Activated CD8-positive, alpha-beta memory T cell treated with anti-CD3 and anti-CD28 coated beads, Interleukin-2, amount 10 ng/mL, durations not matched to agents 7 days and 5 days (primary cell): ENCODE measurements around the gene MICAL2. TPM values are rescaled to one million over a fixed set of nuclear protein-coding genes. Genes with fewer than 3 reads are reported as not detected.
A peak's percentile ranks its signal among the peaks of the same experiment; 100 is the strongest.

ENCODE experiments used
- ATAC-seq: fragments of 150-1000 bp; cut with Tn5 transposase; one replicate; pipeline ENCODE4 v1.10.0; 2021; ENCODE audit warnings: moderate library complexity
- CTCF ChIA-PET: fragments of 350-600 bp; sonication (Branson Sonifier 250); formaldehyde crosslinking; loops from one replicate; lab custom pipeline; 2021; ENCODE audit warnings: antibody characterized with exemption; lab: Charles Lee
- DNase-seq: peaks from one replicate; pipeline ENCODE4 v3.0.0-alpha.2; 2020
- H3K27ac Mint-ChIP-seq: one replicate; pipeline ENCODE4 v1.8.0; 2021; ENCODE audit warnings: mild to moderate bottlenecking, mixed read lengths
- H3K27me3 Mint-ChIP-seq: one replicate; pipeline ENCODE4 v1.8.0; 2021; ENCODE audit warnings: mixed read lengths
- H3K36me3 Mint-ChIP-seq: one replicate; pipeline ENCODE4 v1.8.0; 2021; ENCODE audit warnings: mild to moderate bottlenecking, mixed read lengths
- H3K4me1 Mint-ChIP-seq: one replicate; pipeline ENCODE4 v1.8.0; 2021; ENCODE audit warnings: mixed read lengths
- H3K4me3 Mint-ChIP-seq: one replicate; pipeline ENCODE4 v1.8.0; 2021; ENCODE audit warnings: mild to moderate bottlenecking, moderate library complexity, mixed read lengths
- H3K9me3 Mint-ChIP-seq: one replicate; pipeline ENCODE4 v1.8.0; 2022; ENCODE audit warnings: low read depth, mixed read lengths
- total RNA-seq, 2 experiments: library from RNA; stranded (reverse); gene quantifications; one replicate each; pipeline ENCODE4 v1.2.3, GENCODE V29; 2021

Gene MICAL2, protein sequence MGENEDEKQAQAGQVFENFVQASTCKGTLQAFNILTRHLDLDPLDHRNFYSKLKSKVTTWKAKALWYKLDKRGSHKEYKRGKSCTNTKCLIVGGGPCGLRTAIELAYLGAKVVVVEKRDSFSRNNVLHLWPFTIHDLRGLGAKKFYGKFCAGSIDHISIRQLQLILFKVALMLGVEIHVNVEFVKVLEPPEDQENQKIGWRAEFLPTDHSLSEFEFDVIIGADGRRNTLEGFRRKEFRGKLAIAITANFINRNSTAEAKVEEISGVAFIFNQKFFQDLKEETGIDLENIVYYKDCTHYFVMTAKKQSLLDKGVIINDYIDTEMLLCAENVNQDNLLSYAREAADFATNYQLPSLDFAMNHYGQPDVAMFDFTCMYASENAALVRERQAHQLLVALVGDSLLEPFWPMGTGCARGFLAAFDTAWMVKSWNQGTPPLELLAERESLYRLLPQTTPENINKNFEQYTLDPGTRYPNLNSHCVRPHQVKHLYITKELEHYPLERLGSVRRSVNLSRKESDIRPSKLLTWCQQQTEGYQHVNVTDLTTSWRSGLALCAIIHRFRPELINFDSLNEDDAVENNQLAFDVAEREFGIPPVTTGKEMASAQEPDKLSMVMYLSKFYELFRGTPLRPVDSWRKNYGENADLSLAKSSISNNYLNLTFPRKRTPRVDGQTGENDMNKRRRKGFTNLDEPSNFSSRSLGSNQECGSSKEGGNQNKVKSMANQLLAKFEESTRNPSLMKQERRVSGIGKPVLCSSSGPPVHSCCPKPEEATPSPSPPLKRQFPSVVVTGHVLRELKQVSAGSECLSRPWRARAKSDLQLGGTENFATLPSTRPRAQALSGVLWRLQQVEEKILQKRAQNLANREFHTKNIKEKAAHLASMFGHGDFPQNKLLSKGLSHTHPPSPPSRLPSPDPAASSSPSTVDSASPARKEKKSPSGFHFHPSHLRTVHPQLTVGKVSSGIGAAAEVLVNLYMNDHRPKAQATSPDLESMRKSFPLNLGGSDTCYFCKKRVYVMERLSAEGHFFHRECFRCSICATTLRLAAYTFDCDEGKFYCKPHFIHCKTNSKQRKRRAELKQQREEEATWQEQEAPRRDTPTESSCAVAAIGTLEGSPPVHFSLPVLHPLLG
- total RNA-seq: 100 to 1,000 TPM; 120 to 168 TPM

GRCh38 chr11:12110201-12110713 is at the start of gene MICAL2:
Gene MICAL2 (plus strand): TSS chr11:12110590. CDS start chr11:12162156, 51,566 bp downstream.
- peak within 1 kb of the TSS; percentile 90 for H3K27ac Mint-ChIP-seq

GRCh38 chr11:12061851-12062560 is 48.4 kb upstream of the MICAL2 start:
- ATAC-seq: peak; percentile 49
- CTCF ChIA-PET: interaction anchor here (1.0 to 3.1 kb wide), 9 partner anchors 9 to 227 kb away, joined by 3 to 10 read pairs (median 4); no protein-coding TSS in a partner anchor
- Mint-ChIP-seq H3K4me3 (no peak overlapping the region), H3K27ac (peak overlapping the region; percentile 11), H3K27me3 (no peaks in the 10 kb centered on the region), H3K4me1 (peaks cover 10% of the 10 kb centered on the region), H3K36me3 (peaks cover 11% of the 10 kb centered on the region), H3K9me3 (peaks cover 7% of the 10 kb centered on the region)
- peak; percentile 42 for DNase-seq

More at GRCh38 chr11:12110201-12110713, at the start of gene MICAL2:
- CTCF ChIA-PET: interaction anchor here (0.7 to 4.1 kb wide), 8 partner anchors 10 to 172 kb away, joined by 3 to 18 read pairs (median 4); no protein-coding TSS in a partner anchor
- no peaks in the 10 kb centered on the region for H3K9me3 Mint-ChIP-seq
- ATAC-seq (peak; percentile 96), DNase-seq (peak; percentile 90)
- H3K27me3 Mint-ChIP-seq: no peaks in the 10 kb centered on the region
- peak within 1 kb of the TSS; percentile 80 for H3K4me3 Mint-ChIP-seq
- H3K4me1 Mint-ChIP-seq: peaks cover 50% of the 10 kb centered on the region
- peaks cover 4% of the 10 kb centered on the region for H3K36me3 Mint-ChIP-seq

DNA sequence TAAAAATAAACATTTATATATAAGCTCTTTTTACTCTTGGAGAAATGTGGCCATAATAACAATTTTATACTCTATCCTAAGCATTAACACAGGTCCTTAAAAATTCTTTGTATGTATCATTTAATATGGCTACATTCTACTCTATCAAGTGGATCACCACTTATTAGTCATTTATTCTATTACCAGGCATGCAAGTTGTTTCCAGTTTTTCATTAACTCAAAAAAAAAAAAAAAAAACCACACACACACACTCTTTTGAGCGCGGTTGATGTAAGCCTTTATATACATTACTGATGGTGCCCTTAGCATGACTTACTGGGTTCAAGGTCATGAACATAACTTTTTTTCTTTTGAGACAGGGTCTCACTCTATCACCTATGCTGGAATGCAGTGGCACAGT is 47.1 kb upstream of the MICAL2 start:
- DNase-seq (no peak), ATAC-seq (no peak)
- H3K27ac Mint-ChIP-seq: no peak overlapping the region
- peaks cover 3% of the 10 kb centered on the region for H3K9me3 Mint-ChIP-seq
- no peak overlapping the region for H3K4me3 Mint-ChIP-seq
- CTCF ChIA-PET: interaction anchor here (0.8 to 3.1 kb wide), 6 partner anchors 10 to 226 kb away, joined by 4 to 10 read pairs (median 4); no protein-coding TSS in a partner anchor
- peaks cover 8% of the 10 kb centered on the region for H3K27me3 Mint-ChIP-seq
- peaks cover 7% of the 10 kb centered on the region for H3K36me3 Mint-ChIP-seq
- H3K4me1 Mint-ChIP-seq: peaks cover 10% of the 10 kb centered on the region

- Mint-ChIP-seq H3K27ac (no peak overlapping the region), H3K9me3 (peaks cover 3% of the 10 kb centered on the region), H3K4me3 (no peak overlapping the region), H3K27me3 (peaks cover 13% of the 10 kb centered on the region), H3K36me3 (peaks cover 7% of the 10 kb centered on the region), H3K4me1 (peaks cover 10% of the 10 kb centered on the region)
- CTCF ChIA-PET: interaction anchor here (0.7 to 2.2 kb wide), 3 partner anchors 14 to 217 kb away, joined by 3 to 5 read pairs (median 4); no protein-coding TSS in a partner anchor
- DNase-seq (no peak), ATAC-seq (no peak)
These were observed 46.0 kb upstream of the MICAL2 start for GRCh38 chr11:12064136-12064953.

GRCh38 chr11:12064954-12065280 is 45.5 kb upstream of the MICAL2 start:
- peaks cover 14% of the 10 kb centered on the region for H3K27me3 Mint-ChIP-seq
- H3K4me3 Mint-ChIP-seq: no peak overlapping the region
- H3K27ac Mint-ChIP-seq: no peak overlapping the region
- DNase-seq: no peak
- H3K4me1 Mint-ChIP-seq: peaks cover 10% of the 10 kb centered on the region
- peaks cover 7% of the 10 kb centered on the region for H3K36me3 Mint-ChIP-seq
- CTCF ChIA-PET: interaction anchor here (0.7 to 2.2 kb wide), 2 partner anchors 20 to 216 kb away, joined by 3 to 5 read pairs; no protein-coding TSS in a partner anchor
- H3K9me3 Mint-ChIP-seq: peaks cover 3% of the 10 kb centered on the region
- no peak for ATAC-seq

DNA sequence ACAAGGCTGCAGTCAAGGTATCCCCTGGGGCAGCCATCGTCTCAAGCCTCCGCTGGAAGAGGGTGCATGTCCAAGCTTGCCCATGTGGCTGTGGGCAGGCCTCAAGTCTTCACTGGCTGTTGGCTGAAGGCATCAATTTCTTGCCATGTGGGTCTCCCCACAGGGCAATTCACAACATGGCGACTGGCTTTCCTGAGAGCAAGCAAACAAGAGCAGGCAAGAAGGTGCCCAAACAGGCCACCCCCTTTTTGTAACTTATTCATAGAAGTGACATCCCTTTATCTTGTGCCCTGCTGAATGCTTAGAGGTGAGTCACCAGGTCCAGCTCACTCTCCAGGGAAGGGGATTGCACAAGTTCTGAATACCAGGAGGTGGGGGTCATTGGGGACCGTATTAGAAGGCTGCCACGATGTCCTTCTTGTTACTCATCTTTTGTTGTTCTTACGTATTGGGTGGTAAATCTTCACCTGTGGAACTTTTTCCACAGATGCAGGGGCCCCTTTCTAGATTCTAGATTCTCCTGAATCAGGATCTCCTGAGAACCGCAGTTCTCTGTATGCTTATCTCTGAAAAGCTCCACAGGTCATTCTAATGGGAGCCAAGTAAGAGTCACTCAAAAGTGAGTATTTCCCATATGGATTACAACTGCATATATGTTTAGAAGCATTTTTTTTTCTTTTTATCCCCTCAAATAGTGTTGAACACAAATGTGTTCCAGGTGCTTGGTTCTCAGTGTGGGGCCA is 44.2 kb upstream of the MICAL2 start:
- peaks cover 13% of the 10 kb centered on the region for H3K4me1 Mint-ChIP-seq
- peaks cover 14% of the 10 kb centered on the region for H3K27me3 Mint-ChIP-seq
- H3K27ac Mint-ChIP-seq: no peak overlapping the region
- H3K4me3 Mint-ChIP-seq: no peak overlapping the region
- peaks cover 7% of the 10 kb centered on the region for H3K36me3 Mint-ChIP-seq
- ATAC-seq (no peak), DNase-seq (no peak)
- H3K9me3 Mint-ChIP-seq: peaks cover 3% of the 10 kb centered on the region
- CTCF ChIA-PET: interaction anchor here (0.9 to 2.2 kb wide), 2 partner anchors 43 to 215 kb away, joined by 4 to 5 read pairs; no protein-coding TSS in a partner anchor

DNA sequence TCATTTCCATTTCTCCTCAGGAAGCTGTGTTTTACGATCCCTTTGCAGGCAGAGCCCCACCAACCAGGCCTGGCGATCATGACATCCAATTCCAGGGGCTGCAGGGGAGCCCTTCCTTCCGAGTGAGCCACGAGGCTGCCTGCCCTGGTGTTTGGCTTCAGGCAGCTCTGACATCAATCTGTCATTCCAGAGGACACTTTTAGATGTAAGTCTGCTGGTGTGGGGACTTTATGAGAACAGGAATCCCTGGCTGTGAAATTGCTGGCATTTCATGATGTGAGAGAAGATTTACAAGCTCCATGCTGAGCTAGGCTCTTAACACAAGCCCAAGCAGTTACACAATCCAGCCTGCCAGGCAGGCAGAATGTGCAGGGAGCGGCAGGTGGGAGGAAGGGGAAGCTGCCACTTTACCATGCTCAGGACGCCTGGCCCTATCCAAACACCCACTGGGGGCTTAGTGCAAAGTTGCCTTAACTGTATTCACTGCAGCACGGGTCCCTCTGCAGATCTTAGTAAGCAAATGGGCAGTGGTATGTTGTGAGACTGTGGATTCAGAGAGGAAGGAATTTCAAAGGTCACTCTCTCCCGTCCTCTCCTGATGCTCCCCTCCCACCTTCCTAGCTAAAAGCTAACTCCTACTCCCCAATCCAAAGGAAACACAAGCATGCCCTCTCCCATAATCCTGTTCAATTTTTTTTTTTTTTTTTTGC is 43.4 kb upstream of the MICAL2 start:
- peaks cover 17% of the 10 kb centered on the region for H3K4me1 Mint-ChIP-seq
- CTCF ChIA-PET: interaction anchor here (0.6 to 2.2 kb wide), 5 partner anchors 19 to 214 kb away, joined by 3 to 5 read pairs (median 4); no protein-coding TSS in a partner anchor
- peaks cover 7% of the 10 kb centered on the region for H3K36me3 Mint-ChIP-seq
- no peak overlapping the region for H3K27ac Mint-ChIP-seq
- no peak overlapping the region for H3K4me3 Mint-ChIP-seq
- H3K9me3 Mint-ChIP-seq: peaks cover 3% of the 10 kb centered on the region
- H3K27me3 Mint-ChIP-seq: peaks cover 14% of the 10 kb centered on the region
- no peak for DNase-seq
- ATAC-seq: no peak

DNA sequence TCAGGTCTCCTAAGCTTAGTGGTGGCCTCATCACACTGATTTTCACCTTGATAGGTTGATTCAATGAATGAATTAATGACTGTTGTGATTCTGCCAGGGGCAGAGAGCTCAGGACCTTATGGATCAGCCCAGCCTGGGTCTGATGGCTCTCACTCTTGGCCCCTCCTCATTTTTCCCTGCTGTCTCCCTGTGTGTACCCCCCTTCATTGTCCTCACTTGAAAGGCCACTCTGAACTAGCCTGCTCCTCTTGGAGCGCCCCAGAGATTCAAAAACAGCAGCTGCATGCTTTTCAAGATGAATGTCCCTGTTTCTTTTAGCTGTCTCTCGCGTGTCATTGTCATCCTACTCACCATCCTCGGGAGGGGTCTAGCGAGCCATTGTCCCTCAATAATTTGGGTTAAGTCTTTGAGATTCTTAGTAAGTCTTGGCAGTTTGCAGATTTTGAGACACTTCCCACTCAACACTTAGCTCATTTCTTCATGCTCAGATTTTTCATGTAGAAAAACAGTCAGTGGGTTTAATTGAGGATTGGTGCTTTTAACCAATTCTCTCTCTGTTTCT is 42.5 kb upstream of the MICAL2 start:
- Mint-ChIP-seq H3K36me3 (peaks cover 7% of the 10 kb centered on the region), H3K4me1 (peaks cover 14% of the 10 kb centered on the region), H3K27ac (no peak overlapping the region), H3K27me3 (peaks cover 14% of the 10 kb centered on the region), H3K4me3 (no peak overlapping the region), H3K9me3 (peaks cover 3% of the 10 kb centered on the region)
- CTCF ChIA-PET: interaction anchor here (1.1 to 1.4 kb wide), 3 partner anchors 15 to 169 kb away, joined by 4 to 6 read pairs (median 5); no protein-coding TSS in a partner anchor
- no peak for ATAC-seq
- no peak for DNase-seq

GRCh38 chr11:12069066-12069676 is 41.2 kb upstream of the MICAL2 start:
- ATAC-seq (no peak), DNase-seq (no peak)
- H3K9me3 Mint-ChIP-seq: peaks cover under 1% of the 10 kb centered on the region
- no peak overlapping the region for H3K4me3 Mint-ChIP-seq
- H3K27ac Mint-ChIP-seq: no peak overlapping the region
- CTCF ChIA-PET: no interaction called here
- peaks cover 13% of the 10 kb centered on the region for H3K4me1 Mint-ChIP-seq
- H3K36me3 Mint-ChIP-seq: peaks cover 4% of the 10 kb centered on the region
- H3K27me3 Mint-ChIP-seq: peaks cover 14% of the 10 kb centered on the region
